DND-41 (cell line): ENCODE results near the gene ERVMER34-1.

ENCODE experiments used
- CTCF ChIP-seq: IDR thresholded peaks from 2 replicates; pipeline ENCODE4 v1.5.1; 2012; ENCODE audit warnings: borderline replicate concordance, low read length, moderate library complexity, mild to moderate bottlenecking; ENCODE audit not compliant: poor library complexity, severe bottlenecking; ENCODE audit errors: extremely low read depth
- EZH2 ChIP-seq: IDR thresholded peaks from 3 replicates; pipeline ENCODE4 v1.6.1; 2012; ENCODE audit warnings: borderline replicate concordance, low read depth, mild to moderate bottlenecking, moderate library complexity, low read length, inconsistent platforms; ENCODE audit not compliant: severe bottlenecking

- TF ChIP-seq CTCF (no peak), EZH2 (no peak)
Observed at GRCh38 chr4:52716364-52717151, 34.7 kb downstream of the ERVMER34-1 start.
